ENCODE measurements around the gene KCNA5.

DNA sequence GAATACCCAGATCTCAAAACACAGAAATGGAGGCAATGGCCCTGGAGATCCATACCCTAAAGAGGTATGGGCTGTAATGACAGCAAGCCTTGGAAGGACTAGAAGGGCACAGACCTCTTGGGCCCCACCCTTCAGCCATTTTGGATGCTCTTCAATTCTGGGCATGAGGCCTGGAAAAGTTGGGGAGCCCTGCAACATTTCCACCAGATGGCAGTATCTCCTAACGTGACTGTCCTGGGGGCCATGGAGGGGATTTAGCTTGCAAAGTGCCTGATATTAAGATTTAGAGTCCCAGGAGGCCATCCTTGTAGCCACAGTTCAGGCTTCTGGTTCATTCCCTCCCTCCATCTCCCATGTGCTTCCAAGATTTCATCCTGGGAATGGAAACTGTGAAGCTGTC is 30.2 kb downstream of the KCNA5 start:
- TF ChIP-seq, protein P1, sequence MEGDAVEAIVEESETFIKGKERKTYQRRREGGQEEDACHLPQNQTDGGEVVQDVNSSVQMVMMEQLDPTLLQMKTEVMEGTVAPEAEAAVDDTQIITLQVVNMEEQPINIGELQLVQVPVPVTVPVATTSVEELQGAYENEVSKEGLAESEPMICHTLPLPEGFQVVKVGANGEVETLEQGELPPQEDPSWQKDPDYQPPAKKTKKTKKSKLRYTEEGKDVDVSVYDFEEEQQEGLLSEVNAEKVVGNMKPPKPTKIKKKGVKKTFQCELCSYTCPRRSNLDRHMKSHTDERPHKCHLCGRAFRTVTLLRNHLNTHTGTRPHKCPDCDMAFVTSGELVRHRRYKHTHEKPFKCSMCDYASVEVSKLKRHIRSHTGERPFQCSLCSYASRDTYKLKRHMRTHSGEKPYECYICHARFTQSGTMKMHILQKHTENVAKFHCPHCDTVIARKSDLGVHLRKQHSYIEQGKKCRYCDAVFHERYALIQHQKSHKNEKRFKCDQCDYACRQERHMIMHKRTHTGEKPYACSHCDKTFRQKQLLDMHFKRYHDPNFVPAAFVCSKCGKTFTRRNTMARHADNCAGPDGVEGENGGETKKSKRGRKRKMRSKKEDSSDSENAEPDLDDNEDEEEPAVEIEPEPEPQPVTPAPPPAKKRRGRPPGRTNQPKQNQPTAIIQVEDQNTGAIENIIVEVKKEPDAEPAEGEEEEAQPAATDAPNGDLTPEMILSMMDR (conservative IDR thresholded peaks at IDR 0.05; ENCODE audit: low read depth, low read length): 0 out of 2 replicates have a peak, but pooled peaks have one; percentile 11
- no peak for TF ChIP-seq EZH2 (IDR thresholded peaks at IDR 0.05; ENCODE audit: low read length, unreplicated experiment)
